ENCODE results near the gene DCLK1. TPM values are rescaled to one million over a fixed set of nuclear protein-coding genes. Genes with fewer than 3 reads are reported as not detected.

The DCLK1 gene
- total RNA-seq, 1 experiment from 2014 or later: 36.2 TPM

GRCh38 chr13:35957996-35958395, 173.2 kb downstream of the DCLK1 start:
- Histone ChIP-seq H3K23ac (ENCODE audit: insufficient read length, low read depth, low read length) (no peak overlapping the region), H3K4ac (ENCODE audit: low read depth, low read length) (no peak overlapping the region), H3K27me3 (ENCODE audit: insufficient read depth, low read length) (no peaks in the 10 kb centered on the region), H3K9ac (ENCODE audit: extremely low read depth, insufficient read length, low read length) (no peak overlapping the region), H3K27ac (ENCODE audit: insufficient read length, low read depth, low read length) (no peak overlapping the region), H3K9me3 (ENCODE audit: control insufficient read depth, low read depth, low read length) (no peaks in the 10 kb centered on the region), H2BK5ac (ENCODE audit: insufficient read length, low read length) (no peak overlapping the region), H2AFZ (ENCODE audit: low read length) (no peak overlapping the region), H2BK20ac (ENCODE audit: low read depth, low read length, poor library complexity, severe bottlenecking) (no peak overlapping the region), H3K18ac (ENCODE audit: insufficient read length, low read depth, low read length) (peak overlapping the region; percentile 18), H4K5ac (ENCODE audit: insufficient read length, low read depth, low read length) (no peak overlapping the region), H3K4me2 (ENCODE audit: insufficient read depth, insufficient read length, low read length) (no peak overlapping the region), H3T11ph (ENCODE audit: low read length) (no peak overlapping the region), H4K8ac (replicated peaks; ENCODE audit: insufficient read length, low read depth, low read length) (no peak overlapping the region), H3K56ac (ENCODE audit: insufficient read length, low read depth, low read length) (no peak overlapping the region), H4K20me1 (ENCODE audit: control insufficient read depth, insufficient read depth, insufficient read length) (no peaks in the 10 kb centered on the region), H3K79me2 (ENCODE audit: insufficient read depth, low read length) (no peaks in the 10 kb centered on the region), H3K23me2 (ENCODE audit: insufficient read length, low read depth, low read length, poor library complexity, severe bottlenecking) (no peaks in the 10 kb centered on the region), H2BK15ac (ENCODE audit: low read depth, low read length) (no peak overlapping the region), H3K79me1 (ENCODE audit: insufficient read depth, low read depth, low read length, poor library complexity, severe bottlenecking) (no peaks in the 10 kb centered on the region), H3K4me1 (ENCODE audit: insufficient read depth, low read length) (no peaks in the 10 kb centered on the region), H2BK120ac (ENCODE audit: low read depth, low read length, poor library complexity, severe bottlenecking) (no peak overlapping the region), H2BK12ac (ENCODE audit: insufficient read length, low read depth, low read length) (no peak overlapping the region), H4K91ac (ENCODE audit: insufficient read length, low read depth, low read length) (no peak overlapping the region), H3K14ac (ENCODE audit: insufficient read depth, low read length) (no peak overlapping the region), H2AK5ac (ENCODE audit: insufficient read length, low read length) (no peak overlapping the region)
- Mint-ChIP-seq H3K9me3 (no peaks in the 10 kb centered on the region), H3K27me3 (ENCODE audit: low read depth) (no peaks in the 10 kb centered on the region), H3K27ac (no peak overlapping the region), H3K4me3 (no peak overlapping the region), H3K36me3 (ENCODE audit: insufficient read depth in 1 of 3, low read depth in 3 of 3) (no peaks in the 10 kb centered on the region), H3K4me1 (peaks cover 3% of the 10 kb centered on the region in 2 experiments)
- no peak for TF ChIP-seq CTCF (conservative IDR thresholded peaks at IDR 0.05)
- no peak for DNase-seq
- no CpG with 5 or more reads among the region's 2 CpGs for WGBS (ENCODE audit: extremely low coverage, insufficient read length, low lambda C conversion rate)
